SK-N-SH treated with all-trans-retinoic acid at 6 μM for 48 hours (cell line): ENCODE measurements around the gene SPRR2D.
"Not testable (repeated sequence)": the region's sequence is repeated elsewhere in the genome, so short reads cannot be mapped to it uniquely, and the experiment has no call there.

Source experiments
- ATAC-seq: fragments of 200-7000 bp; cut with Tn5 transposase; 3 replicates; pipeline ENCODE4 v1.9.1; 2020; ENCODE audit warnings: mild to moderate bottlenecking, moderate library complexity
- ARNTL ChIP-seq: fragments of 450-650 bp; formaldehyde crosslinking; IDR thresholded peaks from 2 replicates; pipeline ENCODE4 v1.5.0; 2020; ENCODE audit warnings: low read depth, mild to moderate bottlenecking, moderate library complexity, borderline replicate concordance
- BACH2 ChIP-seq: fragments of 250-450 bp; sonication (Bioruptor Pico); IDR thresholded peaks from 2 replicates; pipeline ENCODE4 v1.9.0; 2021; ENCODE audit warnings: mild to moderate bottlenecking, borderline replicate concordance
- CSDC2 ChIP-seq: fragments of 250-450 bp; sonication (Bioruptor Pico); IDR thresholded peaks from 2 replicates; pipeline ENCODE4 v1.5.0; 2020; ENCODE audit warnings: mild to moderate bottlenecking, moderate library complexity
- ESRRG ChIP-seq: fragments of 250-450 bp; sonication (Bioruptor Pico); IDR thresholded peaks from 2 replicates; pipeline ENCODE4 v1.6.1; 2021; ENCODE audit warnings: mild to moderate bottlenecking
- GLIS3 ChIP-seq: fragments of 250-450 bp; sonication (Bioruptor Pico); IDR thresholded peaks from 2 replicates; pipeline ENCODE4 v1.5.0; 2020; ENCODE audit warnings: mild to moderate bottlenecking, moderate library complexity
- ISL1 ChIP-seq: fragments of 250-450 bp; sonication (Bioruptor Pico); IDR thresholded peaks from 2 replicates; pipeline ENCODE4 v2.1.2; 2022; ENCODE audit warnings: mild to moderate bottlenecking, moderate library complexity
- OSR1 ChIP-seq: fragments of 250-450 bp; sonication (Bioruptor Pico); IDR thresholded peaks from 2 replicates; pipeline ENCODE4 v1.8.0; 2022; ENCODE audit warnings: moderate library complexity, mild to moderate bottlenecking, inconsistent platforms
- PPARA ChIP-seq: fragments of 250-450 bp; sonication (Bioruptor Pico); IDR thresholded peaks from 2 replicates; pipeline ENCODE4 v1.5.0; 2020; ENCODE audit warnings: mild to moderate bottlenecking, borderline replicate concordance
- RARB ChIP-seq: fragments of 250-450 bp; sonication (Bioruptor Pico); IDR thresholded peaks from 2 replicates; pipeline ENCODE4 v1.8.0; 2021; ENCODE audit warnings: mild to moderate bottlenecking, moderate library complexity
- SNAI2 ChIP-seq: fragments of 250-450 bp; sonication (Bioruptor Pico); IDR thresholded peaks from 2 replicates; pipeline ENCODE4 v1.5.0; 2020; ENCODE audit warnings: mild to moderate bottlenecking, moderate library complexity
- TCF4 ChIP-seq: fragments of 250-450 bp; sonication (Bioruptor Pico); IDR thresholded peaks from 2 replicates; pipeline ENCODE4 v1.8.0; 2021; ENCODE audit warnings: mild to moderate bottlenecking, moderate library complexity, borderline replicate concordance
- TOX ChIP-seq: fragments of 250-450 bp; sonication (Bioruptor Pico); IDR thresholded peaks from 2 replicates; pipeline ENCODE4 v1.8.0; 2021; ENCODE audit warnings: mild to moderate bottlenecking, moderate library complexity, borderline replicate concordance
- ZC3H10 ChIP-seq: fragments of 250-450 bp; sonication (Bioruptor Pico); IDR thresholded peaks from 2 replicates; pipeline ENCODE4 v1.5.1; 2021; ENCODE audit warnings: mild to moderate bottlenecking, moderate library complexity
- ZFP3 ChIP-seq: fragments of 250-450 bp; sonication (Bioruptor Pico); IDR thresholded peaks from 2 replicates; pipeline ENCODE4 v1.5.0; 2020; ENCODE audit warnings: mild to moderate bottlenecking, moderate library complexity
- ZFP30 ChIP-seq: fragments of 450-650 bp; formaldehyde crosslinking; IDR thresholded peaks from 2 replicates; pipeline ENCODE4 v1.5.0; 2022; ENCODE audit warnings: mild to moderate bottlenecking, moderate library complexity
- ZNF565 ChIP-seq: fragments of 450-650 bp; formaldehyde crosslinking; conservative IDR thresholded peaks from 2 replicates; pipeline ENCODE4 v1.5.0; 2020; ENCODE audit warnings: low read depth, mild to moderate bottlenecking, moderate library complexity
- ZNF70 ChIP-seq: fragments of 450-650 bp; formaldehyde crosslinking; IDR thresholded peaks from 2 replicates; pipeline ENCODE4 v1.5.0; 2020; ENCODE audit warnings: mild to moderate bottlenecking, moderate library complexity
- ZNF8 ChIP-seq: fragments of 450-650 bp; formaldehyde crosslinking; IDR thresholded peaks from 2 replicates; pipeline ENCODE4 v1.5.0; 2020; ENCODE audit warnings: mild to moderate bottlenecking, moderate library complexity
- TF ChIP-seq, protein P1 (sequence below): fragments of 250-450 bp; sonication (Bioruptor Pico); IDR thresholded peaks from 2 replicates; pipeline ENCODE4 v1.5.0; 2020; ENCODE audit warnings: mild to moderate bottlenecking, moderate library complexity
- TF ChIP-seq, protein P2 (sequence below): fragments of 250-450 bp; sonication (Bioruptor Pico); IDR thresholded peaks from 2 replicates; pipeline ENCODE4 v1.5.1; 2020; ENCODE audit warnings: low read depth, mild to moderate bottlenecking, moderate library complexity
- TF ChIP-seq, protein P3 (sequence below): fragments of 250-450 bp; sonication (Bioruptor Pico); IDR thresholded peaks from 2 replicates; pipeline ENCODE4 v1.8.0; 2020; ENCODE audit warnings: mild to moderate bottlenecking, moderate library complexity, borderline replicate concordance
- TF ChIP-seq, protein P4 (sequence below): fragments of 250-450 bp; sonication (Bioruptor Pico); IDR thresholded peaks from 2 replicates; pipeline ENCODE4 v1.8.0; 2021; ENCODE audit warnings: low read depth, mild to moderate bottlenecking, moderate library complexity, borderline replicate concordance
- TF ChIP-seq, protein P5 (sequence below): fragments of 250-450 bp; sonication (Bioruptor Pico); IDR thresholded peaks from 2 replicates; pipeline ENCODE4 v1.5.1; 2021; ENCODE audit warnings: mild to moderate bottlenecking, moderate library complexity

Gene SPRR2D

DNA sequence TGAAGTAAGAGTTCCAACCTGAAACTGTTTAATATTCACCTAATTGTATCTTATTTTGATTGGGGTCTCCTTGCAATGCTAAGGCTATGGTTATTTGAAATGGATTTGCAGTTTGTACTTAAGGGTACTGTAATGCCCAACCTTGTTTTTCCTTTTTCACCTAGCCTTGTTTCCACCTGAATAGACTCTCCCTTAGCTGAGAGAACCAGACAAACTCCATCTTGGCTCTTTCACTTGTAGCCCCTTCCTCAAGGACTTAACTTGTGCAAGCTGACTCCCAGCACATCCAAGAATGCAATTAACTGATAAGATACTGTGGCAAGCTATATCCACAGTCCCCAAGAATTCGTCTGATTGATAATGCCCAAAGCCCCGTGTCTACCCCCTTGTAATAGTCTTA is 19.1 kb downstream of the SPRR2D start:
- not testable (repeated sequence) for ATAC-seq

DNA sequence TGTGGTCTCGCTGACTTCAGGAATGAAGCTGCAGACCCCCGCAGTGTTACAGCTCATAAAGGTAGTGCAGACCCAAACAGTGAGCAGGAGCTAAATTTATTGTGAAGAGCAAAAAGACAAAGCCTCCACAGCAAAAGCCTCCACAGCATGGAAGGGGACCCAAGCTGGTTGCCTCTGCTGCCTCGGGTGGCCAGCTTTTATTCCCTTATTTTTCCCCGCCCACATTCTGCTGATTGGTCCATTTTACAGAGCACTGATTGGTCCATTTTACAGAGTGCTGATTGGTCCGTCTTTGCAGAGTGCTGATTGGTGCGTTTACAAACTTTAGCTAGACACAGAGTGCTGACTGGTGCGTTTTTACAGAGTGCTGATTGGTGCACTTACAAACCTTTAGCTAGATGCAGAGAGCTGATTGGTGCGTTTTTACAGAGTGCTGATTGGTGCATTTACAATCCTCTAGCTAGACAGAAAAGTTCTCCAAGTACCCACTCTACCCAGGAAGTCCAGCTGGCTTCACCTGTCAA is 29.6 kb downstream of the SPRR2D start:
- not testable (repeated sequence) for ATAC-seq

DNA sequence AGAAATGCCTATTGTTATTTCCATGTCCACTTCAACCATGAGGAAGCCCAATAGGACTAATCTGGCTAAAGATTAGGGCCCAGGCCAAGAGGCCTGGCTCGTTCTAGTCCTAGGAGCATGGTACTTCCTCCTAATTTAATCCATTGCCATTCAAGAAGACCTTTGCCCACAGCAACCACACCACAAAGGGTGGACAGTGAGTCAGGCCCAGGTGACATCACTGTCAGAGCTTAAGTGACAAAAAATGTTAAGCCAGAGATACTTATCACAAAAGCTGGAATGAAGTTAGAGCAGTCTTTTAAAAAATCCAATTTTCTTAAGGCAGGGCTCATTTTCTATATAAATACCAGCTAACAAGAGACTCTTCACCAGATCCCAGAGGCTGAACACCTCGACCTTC is 39.5 kb downstream of the SPRR2D start, which contains the start of gene SPRR3:
TSS of gene SPRR3 (plus strand) at position 368 of the 400 bp plus-strand sequence. CDS start 1,272 bp downstream, outside the sequence.
- ATAC-seq: no peak
- TF ChIP-seq ZNF565 (CRISPR knock-in tag) (no peak), TCF4 (CRISPR knock-in tag) (no peak), ZC3H10 (CRISPR knock-in tag) (no peak), PPARA (no peak), ZNF8 (CRISPR knock-in tag) (no peak), CSDC2 (no peak), ZFP3 (CRISPR knock-in tag) (no peak), ISL1 (CRISPR knock-in tag) (no peak), TOX (CRISPR knock-in tag) (no peak), BACH2 (no peak), GLIS3 (CRISPR knock-in tag) (no peak), OSR1 (CRISPR knock-in tag) (no peak), ZNF70 (CRISPR knock-in tag) (no peak), ZFP30 (CRISPR knock-in tag) (no peak)
- TF ChIP-seq, protein P1, sequence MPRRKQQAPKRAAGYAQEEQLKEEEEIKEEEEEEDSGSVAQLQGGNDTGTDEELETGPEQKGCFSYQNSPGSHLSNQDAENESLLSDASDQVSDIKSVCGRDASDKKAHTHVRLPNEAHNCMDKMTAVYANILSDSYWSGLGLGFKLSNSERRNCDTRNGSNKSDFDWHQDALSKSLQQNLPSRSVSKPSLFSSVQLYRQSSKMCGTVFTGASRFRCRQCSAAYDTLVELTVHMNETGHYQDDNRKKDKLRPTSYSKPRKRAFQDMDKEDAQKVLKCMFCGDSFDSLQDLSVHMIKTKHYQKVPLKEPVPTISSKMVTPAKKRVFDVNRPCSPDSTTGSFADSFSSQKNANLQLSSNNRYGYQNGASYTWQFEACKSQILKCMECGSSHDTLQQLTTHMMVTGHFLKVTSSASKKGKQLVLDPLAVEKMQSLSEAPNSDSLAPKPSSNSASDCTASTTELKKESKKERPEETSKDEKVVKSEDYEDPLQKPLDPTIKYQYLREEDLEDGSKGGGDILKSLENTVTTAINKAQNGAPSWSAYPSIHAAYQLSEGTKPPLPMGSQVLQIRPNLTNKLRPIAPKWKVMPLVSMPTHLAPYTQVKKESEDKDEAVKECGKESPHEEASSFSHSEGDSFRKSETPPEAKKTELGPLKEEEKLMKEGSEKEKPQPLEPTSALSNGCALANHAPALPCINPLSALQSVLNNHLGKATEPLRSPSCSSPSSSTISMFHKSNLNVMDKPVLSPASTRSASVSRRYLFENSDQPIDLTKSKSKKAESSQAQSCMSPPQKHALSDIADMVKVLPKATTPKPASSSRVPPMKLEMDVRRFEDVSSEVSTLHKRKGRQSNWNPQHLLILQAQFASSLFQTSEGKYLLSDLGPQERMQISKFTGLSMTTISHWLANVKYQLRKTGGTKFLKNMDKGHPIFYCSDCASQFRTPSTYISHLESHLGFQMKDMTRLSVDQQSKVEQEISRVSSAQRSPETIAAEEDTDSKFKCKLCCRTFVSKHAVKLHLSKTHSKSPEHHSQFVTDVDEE (CRISPR knock-in tag): no peak
- TF ChIP-seq, protein P2, sequence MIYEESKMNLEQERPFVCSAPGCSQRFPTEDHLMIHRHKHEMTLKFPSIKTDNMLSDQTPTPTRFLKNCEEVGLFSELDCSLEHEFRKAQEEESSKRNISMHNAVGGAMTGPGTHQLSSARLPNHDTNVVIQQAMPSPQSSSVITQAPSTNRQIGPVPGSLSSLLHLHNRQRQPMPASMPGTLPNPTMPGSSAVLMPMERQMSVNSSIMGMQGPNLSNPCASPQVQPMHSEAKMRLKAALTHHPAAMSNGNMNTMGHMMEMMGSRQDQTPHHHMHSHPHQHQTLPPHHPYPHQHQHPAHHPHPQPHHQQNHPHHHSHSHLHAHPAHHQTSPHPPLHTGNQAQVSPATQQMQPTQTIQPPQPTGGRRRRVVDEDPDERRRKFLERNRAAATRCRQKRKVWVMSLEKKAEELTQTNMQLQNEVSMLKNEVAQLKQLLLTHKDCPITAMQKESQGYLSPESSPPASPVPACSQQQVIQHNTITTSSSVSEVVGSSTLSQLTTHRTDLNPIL: no peak
- TF ChIP-seq, protein P3, sequence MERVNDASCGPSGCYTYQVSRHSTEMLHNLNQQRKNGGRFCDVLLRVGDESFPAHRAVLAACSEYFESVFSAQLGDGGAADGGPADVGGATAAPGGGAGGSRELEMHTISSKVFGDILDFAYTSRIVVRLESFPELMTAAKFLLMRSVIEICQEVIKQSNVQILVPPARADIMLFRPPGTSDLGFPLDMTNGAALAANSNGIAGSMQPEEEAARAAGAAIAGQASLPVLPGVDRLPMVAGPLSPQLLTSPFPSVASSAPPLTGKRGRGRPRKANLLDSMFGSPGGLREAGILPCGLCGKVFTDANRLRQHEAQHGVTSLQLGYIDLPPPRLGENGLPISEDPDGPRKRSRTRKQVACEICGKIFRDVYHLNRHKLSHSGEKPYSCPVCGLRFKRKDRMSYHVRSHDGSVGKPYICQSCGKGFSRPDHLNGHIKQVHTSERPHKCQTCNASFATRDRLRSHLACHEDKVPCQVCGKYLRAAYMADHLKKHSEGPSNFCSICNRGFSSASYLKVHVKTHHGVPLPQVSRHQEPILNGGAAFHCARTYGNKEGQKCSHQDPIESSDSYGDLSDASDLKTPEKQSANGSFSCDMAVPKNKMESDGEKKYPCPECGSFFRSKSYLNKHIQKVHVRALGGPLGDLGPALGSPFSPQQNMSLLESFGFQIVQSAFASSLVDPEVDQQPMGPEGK (CRISPR knock-in tag): no peak

DNA sequence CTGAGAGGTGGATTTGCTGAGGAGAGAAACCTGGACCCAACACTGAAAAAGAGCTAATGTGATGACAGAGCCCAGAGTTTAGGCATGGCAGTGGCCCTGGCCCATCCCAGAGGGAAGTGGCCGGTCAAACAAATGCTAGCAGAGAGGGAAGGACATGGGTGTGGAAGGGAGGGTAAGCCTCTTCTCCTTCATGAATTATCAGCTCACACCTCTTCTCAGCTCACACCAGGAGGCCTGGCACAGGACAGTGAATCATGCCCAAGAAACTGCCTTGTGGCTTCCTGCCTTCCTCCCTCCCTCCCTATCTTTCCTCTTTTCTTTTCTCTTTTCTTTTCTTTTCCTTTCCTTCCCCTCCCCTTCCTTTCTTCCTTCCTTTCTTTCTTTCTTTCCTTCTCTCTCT is 40.6 kb downstream of the SPRR2D start:
- ATAC-seq: no peak
- TF ChIP-seq ZNF8 (CRISPR knock-in tag) (no peak), BACH2 (no peak), ARNTL (CRISPR knock-in tag) (no peak), ZC3H10 (CRISPR knock-in tag) (no peak), CSDC2 (no peak), TOX (CRISPR knock-in tag) (no peak)
- TF ChIP-seq, protein P4, sequence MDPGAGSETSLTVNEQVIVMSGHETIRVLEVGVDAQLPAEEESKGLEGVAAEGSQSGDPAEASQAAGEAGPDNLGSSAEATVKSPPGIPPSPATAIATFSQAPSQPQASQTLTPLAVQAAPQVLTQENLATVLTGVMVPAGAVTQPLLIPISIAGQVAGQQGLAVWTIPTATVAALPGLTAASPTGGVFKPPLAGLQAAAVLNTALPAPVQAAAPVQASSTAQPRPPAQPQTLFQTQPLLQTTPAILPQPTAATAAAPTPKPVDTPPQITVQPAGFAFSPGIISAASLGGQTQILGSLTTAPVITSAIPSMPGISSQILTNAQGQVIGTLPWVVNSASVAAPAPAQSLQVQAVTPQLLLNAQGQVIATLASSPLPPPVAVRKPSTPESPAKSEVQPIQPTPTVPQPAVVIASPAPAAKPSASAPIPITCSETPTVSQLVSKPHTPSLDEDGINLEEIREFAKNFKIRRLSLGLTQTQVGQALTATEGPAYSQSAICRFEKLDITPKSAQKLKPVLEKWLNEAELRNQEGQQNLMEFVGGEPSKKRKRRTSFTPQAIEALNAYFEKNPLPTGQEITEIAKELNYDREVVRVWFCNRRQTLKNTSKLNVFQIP (CRISPR knock-in tag): no peak

DNA sequence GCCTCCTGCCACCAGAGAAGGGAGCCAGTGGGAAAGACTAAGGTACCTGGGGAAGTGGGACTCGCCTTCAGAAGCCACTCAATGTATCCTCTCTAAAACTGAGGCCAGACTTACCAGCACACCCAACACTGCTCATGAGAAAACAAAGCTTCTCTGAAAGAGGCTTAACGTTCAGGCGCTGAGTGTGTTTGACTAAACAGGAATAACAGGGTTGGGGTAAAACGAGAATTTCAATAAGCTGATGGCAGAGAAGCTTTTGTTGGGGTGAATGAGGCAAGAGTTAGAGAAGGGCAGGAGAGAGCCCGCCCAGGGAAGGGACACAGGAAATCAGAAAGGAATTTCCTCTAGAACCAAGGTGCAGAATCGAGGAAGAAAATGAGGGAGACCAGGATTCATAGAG is 41.1 kb downstream of the SPRR2D start:
- ATAC-seq: no peak
- TF ChIP-seq CSDC2 (no peak), ZC3H10 (CRISPR knock-in tag) (no peak), ZFP30 (CRISPR knock-in tag) (no peak), TOX (CRISPR knock-in tag) (no peak), BACH2 (no peak), ARNTL (CRISPR knock-in tag) (no peak), ESRRG (CRISPR knock-in tag) (no peak), ZNF70 (CRISPR knock-in tag) (no peak), ZNF565 (CRISPR knock-in tag) (no peak), GLIS3 (CRISPR knock-in tag) (no peak), TCF4 (CRISPR knock-in tag) (no peak), RARB (CRISPR knock-in tag) (no peak), SNAI2 (no peak)
- TF ChIP-seq, protein P3 (CRISPR knock-in tag): no peak
- TF ChIP-seq, protein P5, sequence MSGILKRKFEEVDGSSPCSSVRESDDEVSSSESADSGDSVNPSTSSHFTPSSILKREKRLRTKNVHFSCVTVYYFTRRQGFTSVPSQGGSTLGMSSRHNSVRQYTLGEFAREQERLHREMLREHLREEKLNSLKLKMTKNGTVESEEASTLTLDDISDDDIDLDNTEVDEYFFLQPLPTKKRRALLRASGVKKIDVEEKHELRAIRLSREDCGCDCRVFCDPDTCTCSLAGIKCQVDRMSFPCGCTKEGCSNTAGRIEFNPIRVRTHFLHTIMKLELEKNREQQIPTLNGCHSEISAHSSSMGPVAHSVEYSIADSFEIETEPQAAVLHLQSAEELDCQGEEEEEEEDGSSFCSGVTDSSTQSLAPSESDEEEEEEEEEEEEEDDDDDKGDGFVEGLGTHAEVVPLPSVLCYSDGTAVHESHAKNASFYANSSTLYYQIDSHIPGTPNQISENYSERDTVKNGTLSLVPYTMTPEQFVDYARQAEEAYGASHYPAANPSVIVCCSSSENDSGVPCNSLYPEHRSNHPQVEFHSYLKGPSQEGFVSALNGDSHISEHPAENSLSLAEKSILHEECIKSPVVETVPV (CRISPR knock-in tag): no peak
